SU-DHL-6 (cell line): ENCODE results near the gene AHDC1.

Experiments used
- CTCF ChIP-seq: fragments of 200-600 bp; sonication (generic); IDR thresholded peaks from one replicate; pipeline ENCODE4 v1.5.1; 2017; ENCODE audit warnings: antibody characterized with exemption, mild to moderate bottlenecking, low read length, moderate library complexity; ENCODE audit not compliant: insufficient read depth, poor library complexity, severe bottlenecking
- EZH2phosphoT487 ChIP-seq: fragments of 200-600 bp; sonication (generic), shearing (Covaris generic); conservative IDR thresholded peaks from 2 replicates; pipeline ENCODE4 v1.6.1; 2018; ENCODE audit warnings: mild to moderate bottlenecking, antibody characterized with exemption, low read length, moderate library complexity, mixed read lengths

DNA sequence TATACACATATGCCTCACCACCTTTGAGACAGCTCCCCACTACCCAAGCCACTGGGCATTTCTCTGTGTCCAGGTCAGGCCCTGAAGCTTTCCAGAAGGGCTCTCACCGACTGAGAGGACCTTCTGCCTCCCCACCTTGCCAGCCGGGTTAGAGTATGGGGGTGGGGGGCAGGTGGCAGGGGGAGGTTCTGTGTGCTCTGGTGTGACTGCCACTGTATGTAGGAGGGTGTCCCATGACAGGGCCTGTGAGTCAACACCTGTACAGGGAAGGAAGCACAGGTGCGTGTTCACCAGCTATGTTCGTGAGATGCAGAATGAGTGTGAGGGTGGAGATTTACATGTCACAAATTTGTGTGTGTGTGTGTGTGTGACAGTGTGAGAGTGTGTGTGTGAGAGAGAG lies 7.0 kb downstream of the AHDC1 start:
- TF ChIP-seq CTCF (no peak), EZH2phosphoT487 (no peak)
